Astrocyte (in vitro differentiated cells and primary cell): ENCODE data around the gene KRT86. TPM values are rescaled to one million over a fixed set of nuclear protein-coding genes. Genes with fewer than 3 reads are reported as not detected.
"Not testable (repeated sequence)": the region's sequence is repeated elsewhere in the genome, so short reads cannot be mapped to it uniquely, and the experiment has no call there.

Experiments
- DNase-seq: peaks from one replicate; pipeline ENCODE4 v3.0.0-alpha.2; 2010; ENCODE audit warnings: low read depth
- FAIRE-seq: peaks from 2 replicates; lab custom pipeline; 2011; peaks lifted over from hg19 to GRCh38; lab: Jason Lieb, UNC
- H2AFZ ChIP-seq: 2 replicates; pipeline ENCODE4 v1.6.0; 2012; ENCODE audit warnings: low read depth, low read length, inconsistent platforms
- H3K27ac ChIP-seq: 2 replicates; pipeline ENCODE4 v1.5.1; 2011; ENCODE audit warnings: low read depth, low read length, inconsistent platforms
- H3K27me3 ChIP-seq: 2 replicates; pipeline ENCODE4 v1.6.0; 2011; ENCODE audit warnings: low read length, inconsistent platforms; ENCODE audit not compliant: insufficient read depth
- H3K36me3 ChIP-seq: 2 replicates; pipeline ENCODE4 v1.5.1; 2011; ENCODE audit warnings: low read length, inconsistent platforms; ENCODE audit not compliant: insufficient read depth
- H3K4me1 ChIP-seq: 2 replicates; pipeline ENCODE4 v1.5.1; 2011; ENCODE audit warnings: low read length, inconsistent platforms; ENCODE audit not compliant: insufficient read depth
- H3K4me2 ChIP-seq: 2 replicates; pipeline ENCODE4 v1.6.0; 2012; ENCODE audit warnings: low read length, inconsistent platforms
- H3K4me3 ChIP-seq: 2 replicates; pipeline ENCODE4 v1.5.1; 2011; ENCODE audit warnings: low read depth, mild to moderate bottlenecking, low read length, inconsistent platforms; ENCODE audit not compliant: insufficient read depth
- H3K79me2 ChIP-seq: 2 replicates; pipeline ENCODE4 v1.6.0; 2012; ENCODE audit warnings: mild to moderate bottlenecking, low read length, inconsistent platforms; ENCODE audit not compliant: insufficient read depth
- H3K9ac ChIP-seq: 2 replicates; pipeline ENCODE4 v1.6.0; 2012; ENCODE audit warnings: mild to moderate bottlenecking, low read length, inconsistent platforms
- H3K9me3 ChIP-seq: 2 replicates; pipeline ENCODE4 v1.5.1; 2012; ENCODE audit warnings: low read depth, mild to moderate bottlenecking, low read length, inconsistent platforms; ENCODE audit not compliant: insufficient read depth
- H4K20me1 ChIP-seq: 2 replicates; pipeline ENCODE4 v1.6.0; 2012; ENCODE audit warnings: low read length, inconsistent platforms; ENCODE audit not compliant: insufficient read depth
- H3K27ac Mint-ChIP-seq: one replicate; pipeline ENCODE4 v1.8.0; 2021; ENCODE audit warnings: mild to moderate bottlenecking, mixed read lengths; ENCODE audit not compliant: unreplicated experiment
- H3K27me3 Mint-ChIP-seq: one replicate; pipeline ENCODE4 v1.8.0; 2021; ENCODE audit warnings: low read depth, mixed read lengths; ENCODE audit not compliant: unreplicated experiment
- H3K36me3 Mint-ChIP-seq: one replicate; pipeline ENCODE4 v1.8.0; 2021; ENCODE audit warnings: low read depth, mixed read lengths; ENCODE audit not compliant: unreplicated experiment
- H3K4me1 Mint-ChIP-seq: one replicate; pipeline ENCODE4 v1.8.0; 2021; ENCODE audit warnings: low read depth, mixed read lengths; ENCODE audit not compliant: unreplicated experiment
- H3K4me3 Mint-ChIP-seq: one replicate; pipeline ENCODE4 v1.8.0; 2021; ENCODE audit warnings: mild to moderate bottlenecking, moderate library complexity, mixed read lengths; ENCODE audit not compliant: unreplicated experiment
- H3K9me3 Mint-ChIP-seq: one replicate; pipeline ENCODE4 v1.8.0; 2021; ENCODE audit warnings: mild to moderate bottlenecking, mixed read lengths; ENCODE audit not compliant: unreplicated experiment
- EZH2 ChIP-seq: IDR thresholded peaks from 2 replicates; pipeline ENCODE4 v1.6.1; 2012; ENCODE audit warnings: mild to moderate bottlenecking, low read length, inconsistent platforms; ENCODE audit not compliant: insufficient read depth
- total RNA-seq: library from RNA; stranded (reverse); gene quantifications from 2 replicates; pipeline ENCODE4 v1.2.1, GENCODE V29; 2021
- TF ChIP-seq, protein P1 (sequence below): IDR thresholded peaks from 2 replicates; pipeline ENCODE4 v1.5.1; 2011; ENCODE audit warnings: low read depth, mild to moderate bottlenecking, inconsistent platforms, low read length, moderate library complexity; ENCODE audit not compliant: insufficient read depth

The KRT86 gene
- total RNA-seq, 1 donor from 2014 or later: 0.43 TPM

DNA sequence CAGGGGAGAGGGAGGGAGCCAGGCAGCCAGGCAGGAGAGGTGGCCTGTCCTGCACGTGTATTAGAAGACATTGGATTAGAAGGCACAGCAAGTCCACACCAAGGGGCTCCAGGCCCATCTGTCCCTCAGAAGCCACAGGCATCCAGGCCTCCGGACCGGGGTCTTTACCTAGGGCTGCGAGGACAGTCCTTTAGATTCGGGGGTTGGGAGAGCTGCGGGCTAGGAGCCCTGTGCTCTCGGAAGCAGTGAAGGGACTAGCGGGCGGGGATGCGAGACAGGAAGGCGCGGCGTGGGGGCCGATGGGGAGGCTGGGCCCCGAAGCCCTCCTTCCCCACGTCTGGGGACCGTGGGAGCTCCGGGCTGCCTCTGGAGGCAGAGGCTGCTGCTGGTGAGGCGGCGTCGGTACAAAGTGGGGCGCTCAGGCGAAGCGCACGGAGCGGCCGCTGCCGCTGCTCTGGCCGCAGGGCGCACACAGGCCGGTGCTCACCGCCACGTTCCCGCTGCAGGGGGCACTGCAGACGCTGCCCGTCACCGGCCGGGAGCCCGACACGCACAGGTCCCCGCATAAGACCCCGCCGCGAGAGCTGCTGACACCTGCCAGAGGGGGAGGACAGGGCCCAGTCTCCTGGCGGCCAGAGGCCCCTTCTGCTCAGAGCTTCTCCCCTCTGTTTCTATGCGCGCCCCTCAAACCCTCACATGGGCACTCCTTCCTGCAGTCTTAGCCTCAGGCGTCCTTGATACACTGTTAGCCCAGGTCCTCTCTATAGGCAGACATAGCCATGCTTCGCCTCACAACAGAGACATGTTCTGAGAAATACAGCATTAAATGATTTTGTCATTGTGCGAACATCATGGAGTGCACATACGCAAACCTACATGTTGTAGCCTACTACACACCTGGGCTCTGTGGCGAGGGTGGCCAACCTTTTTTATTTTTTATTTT, 24.1 kb upstream of the KRT86 start:
- H3K27me3 Mint-ChIP-seq: peaks cover 71% of the 10 kb centered on the region
- Histone ChIP-seq H3K36me3 (no peaks in the 10 kb centered on the region), H2AFZ (no peak overlapping the region), H3K9ac (no peak overlapping the region), H3K4me1 (peaks cover 12% of the 10 kb centered on the region), H3K4me2 (peak overlapping the region; percentile 9), H3K9me3 (no peaks in the 10 kb centered on the region), H4K20me1 (no peaks in the 10 kb centered on the region), H3K27ac (no peak overlapping the region), H3K27me3 (peaks cover 14% of the 10 kb centered on the region), H3K4me3 (no peak overlapping the region), H3K79me2 (no peaks in the 10 kb centered on the region)
- H3K4me1 Mint-ChIP-seq: peaks cover 20% of the 10 kb centered on the region
- FAIRE-seq (no peak), DNase-seq (no peak)
- H3K27ac Mint-ChIP-seq: no peak overlapping the region
- peaks cover 2% of the 10 kb centered on the region for H3K9me3 Mint-ChIP-seq
- H3K4me3 Mint-ChIP-seq: no peak overlapping the region
- TF ChIP-seq, protein P1, sequence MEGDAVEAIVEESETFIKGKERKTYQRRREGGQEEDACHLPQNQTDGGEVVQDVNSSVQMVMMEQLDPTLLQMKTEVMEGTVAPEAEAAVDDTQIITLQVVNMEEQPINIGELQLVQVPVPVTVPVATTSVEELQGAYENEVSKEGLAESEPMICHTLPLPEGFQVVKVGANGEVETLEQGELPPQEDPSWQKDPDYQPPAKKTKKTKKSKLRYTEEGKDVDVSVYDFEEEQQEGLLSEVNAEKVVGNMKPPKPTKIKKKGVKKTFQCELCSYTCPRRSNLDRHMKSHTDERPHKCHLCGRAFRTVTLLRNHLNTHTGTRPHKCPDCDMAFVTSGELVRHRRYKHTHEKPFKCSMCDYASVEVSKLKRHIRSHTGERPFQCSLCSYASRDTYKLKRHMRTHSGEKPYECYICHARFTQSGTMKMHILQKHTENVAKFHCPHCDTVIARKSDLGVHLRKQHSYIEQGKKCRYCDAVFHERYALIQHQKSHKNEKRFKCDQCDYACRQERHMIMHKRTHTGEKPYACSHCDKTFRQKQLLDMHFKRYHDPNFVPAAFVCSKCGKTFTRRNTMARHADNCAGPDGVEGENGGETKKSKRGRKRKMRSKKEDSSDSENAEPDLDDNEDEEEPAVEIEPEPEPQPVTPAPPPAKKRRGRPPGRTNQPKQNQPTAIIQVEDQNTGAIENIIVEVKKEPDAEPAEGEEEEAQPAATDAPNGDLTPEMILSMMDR: no peak
- peak; percentile 51 for TF ChIP-seq EZH2
- peaks cover 4% of the 10 kb centered on the region for H3K36me3 Mint-ChIP-seq

DNA sequence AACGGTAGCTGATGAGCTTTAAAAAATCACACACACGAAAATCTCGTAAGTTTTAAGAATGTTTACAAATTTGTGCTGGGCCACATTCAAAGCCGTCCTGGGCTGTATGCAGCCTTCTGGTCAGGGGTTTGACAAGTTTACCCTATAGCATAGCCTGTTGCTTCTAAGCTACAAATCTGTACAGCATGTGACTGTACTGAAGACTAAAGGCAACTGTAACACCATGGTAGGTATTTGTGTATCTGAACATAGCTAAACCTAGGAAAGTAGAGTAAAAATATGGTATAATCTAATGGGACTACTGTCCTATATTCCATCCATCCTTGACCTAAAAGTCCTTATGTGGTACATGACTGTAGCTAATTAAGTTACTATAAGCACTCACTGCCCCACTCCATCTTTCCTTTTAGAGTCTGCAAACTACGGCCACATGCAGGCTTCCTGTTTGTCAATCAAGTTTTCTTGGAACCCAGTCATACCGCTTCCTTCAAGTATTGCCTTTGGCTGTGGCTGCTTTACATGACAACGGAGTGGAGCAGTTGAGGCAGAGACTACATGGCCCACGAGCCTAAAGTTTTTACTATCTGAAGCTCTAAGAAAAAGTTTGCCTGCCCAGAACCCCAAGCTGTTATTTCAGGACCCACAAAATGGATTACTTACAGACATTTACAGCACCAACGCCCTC, 22.9 kb upstream of the KRT86 start:
- no peak overlapping the region for H3K4me3 ChIP-seq
- no peaks in the 10 kb centered on the region for H3K9me3 ChIP-seq
- no peak overlapping the region for H3K27ac ChIP-seq
- no peak for DNase-seq
- Mint-ChIP-seq H3K27me3 (peaks cover 77% of the 10 kb centered on the region), H3K4me3 (no peak overlapping the region), H3K27ac (no peak overlapping the region), H3K4me1 (peaks cover 13% of the 10 kb centered on the region), H3K9me3 (peaks cover 5% of the 10 kb centered on the region), H3K36me3 (peaks cover 2% of the 10 kb centered on the region)
- H4K20me1 ChIP-seq: no peaks in the 10 kb centered on the region
- H3K79me2 ChIP-seq: no peaks in the 10 kb centered on the region
- H3K4me2 ChIP-seq: no peak overlapping the region
- H3K4me1 ChIP-seq: peaks cover 12% of the 10 kb centered on the region
- H3K27me3 ChIP-seq: peaks cover 19% of the 10 kb centered on the region
- H3K36me3 ChIP-seq: no peaks in the 10 kb centered on the region
- no peak overlapping the region for H2AFZ ChIP-seq
- H3K9ac ChIP-seq: no peak overlapping the region
- no peak for TF ChIP-seq EZH2
- TF ChIP-seq, protein P1: no peak
- no peak for FAIRE-seq

DNA sequence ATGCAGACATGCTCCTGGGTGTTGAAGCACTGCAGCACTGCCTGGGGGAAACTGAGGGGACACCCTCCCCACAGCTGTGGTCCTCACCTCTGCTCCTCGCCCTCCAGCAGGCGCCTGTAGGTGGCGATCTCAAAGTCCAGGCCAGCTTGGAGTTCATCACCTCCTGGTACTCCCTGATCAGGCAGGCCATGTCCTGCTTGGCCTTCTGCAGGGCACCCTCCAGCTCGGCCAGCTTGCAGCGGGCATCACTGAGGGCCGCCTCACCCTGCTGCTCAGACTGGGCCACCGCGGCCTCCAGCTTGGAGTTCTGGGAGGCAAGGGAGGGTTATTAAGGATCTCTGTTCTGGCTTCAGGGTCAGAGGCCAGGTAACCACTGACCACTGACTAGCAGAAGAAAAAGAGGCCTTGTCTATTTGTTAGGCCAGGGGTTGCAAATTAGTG, 22.2 kb upstream of the KRT86 start:
- H3K36me3 ChIP-seq, H3K4me2 ChIP-seq, H3K27ac ChIP-seq, H3K4me3 Mint-ChIP-seq, H3K36me3 Mint-ChIP-seq, FAIRE-seq, H3K4me1 ChIP-seq, H3K4me3 ChIP-seq, H3K9ac ChIP-seq, H3K4me1 Mint-ChIP-seq, H3K27ac Mint-ChIP-seq, H4K20me1 ChIP-seq, H3K9me3 Mint-ChIP-seq, H2AFZ ChIP-seq, H3K79me2 ChIP-seq, DNase-seq, H3K9me3 ChIP-seq: not testable (repeated sequence)
- peaks cover 22% of the 10 kb centered on the region for H3K27me3 ChIP-seq
- H3K27me3 Mint-ChIP-seq: peaks cover 83% of the 10 kb centered on the region
